GM23248 (cell line): Measurements from ENCODE around the gene RPRD2. TPM values are rescaled to one million over a fixed set of nuclear protein-coding genes. Genes with fewer than 3 reads are reported as not detected.

Source experiments
- DNase-seq: peaks from one replicate; pipeline ENCODE4 v3.0.0-alpha.2; 2015
- H2AFZ ChIP-seq: fragments of 200-600 bp; sonication (generic); 2 replicates; pipeline ENCODE4 v1.6.1; 2016; ENCODE audit warnings: antibody characterized with exemption
- H3F3A ChIP-seq: fragments of 200-600 bp; sonication (generic); 2 replicates; pipeline ENCODE4 v1.6.1; 2016; ENCODE audit warnings: mild to moderate bottlenecking, antibody characterized with exemption, mixed run types; ENCODE audit not compliant: insufficient read depth
- H3K27ac ChIP-seq: fragments of 200-600 bp; sonication (generic); 2 replicates; pipeline ENCODE4 v1.5.1; 2016; ENCODE audit warnings: mild to moderate bottlenecking
- H3K27me3 ChIP-seq: fragments of 200-600 bp; sonication (generic); replicated peaks from 2 replicates; pipeline ENCODE4 v1.6.1; 2016; ENCODE audit warnings: mild to moderate bottlenecking; ENCODE audit not compliant: insufficient read depth
- H3K36me3 ChIP-seq: fragments of 200-600 bp; sonication (generic); 2 replicates; pipeline ENCODE4 v1.6.1; 2016; ENCODE audit warnings: low read depth, mild to moderate bottlenecking
- H3K4me1 ChIP-seq: fragments of 200-600 bp; sonication (generic); 2 replicates; pipeline ENCODE4 v1.6.1; 2016; ENCODE audit warnings: mild to moderate bottlenecking; ENCODE audit not compliant: insufficient read depth
- H3K4me2 ChIP-seq: fragments of 200-600 bp; sonication (generic); one replicate; pipeline ENCODE4 v1.6.1; 2016; ENCODE audit warnings: mild to moderate bottlenecking; ENCODE audit not compliant: unreplicated experiment
- H3K4me3 ChIP-seq: fragments of 200-600 bp; sonication (generic); 2 replicates; pipeline ENCODE4 v1.5.1; 2016; ENCODE audit warnings: mild to moderate bottlenecking
- H3K79me2 ChIP-seq: fragments of 200-600 bp; sonication (generic); 2 replicates; pipeline ENCODE4 v1.6.1; 2016; ENCODE audit warnings: mild to moderate bottlenecking; ENCODE audit not compliant: insufficient read depth
- H3K9ac ChIP-seq: fragments of 200-600 bp; sonication (generic); 2 replicates; pipeline ENCODE4 v1.6.1; 2016; ENCODE audit warnings: mild to moderate bottlenecking
- H3K9me2 ChIP-seq: fragments of 200-600 bp; sonication (generic); 2 replicates; pipeline ENCODE4 v1.6.1; 2016; ENCODE audit warnings: mixed run types, mild to moderate bottlenecking, moderate library complexity; ENCODE audit not compliant: insufficient read depth
- H3K9me3 ChIP-seq: fragments of 200-600 bp; sonication (generic); one replicate; pipeline ENCODE4 v1.6.1; 2017; ENCODE audit warnings: low read depth
- H4K20me1 ChIP-seq: fragments of 200-600 bp; sonication (generic); 2 replicates; pipeline ENCODE4 v1.6.0; 2016; ENCODE audit not compliant: insufficient read depth
- EZH2 ChIP-seq: fragments of 200-600 bp; sonication (generic); IDR thresholded peaks from 2 replicates; pipeline ENCODE4 v1.6.1; 2018; ENCODE audit warnings: antibody characterized with exemption, mild to moderate bottlenecking; ENCODE audit not compliant: insufficient read depth, poor library complexity, severe bottlenecking
- EZH2phosphoT487 ChIP-seq: fragments of 200-600 bp; sonication (generic); IDR thresholded peaks from 2 replicates; pipeline ENCODE4 v1.6.1; 2018; ENCODE audit warnings: antibody characterized with exemption, moderate library complexity, mild to moderate bottlenecking, low read depth; ENCODE audit not compliant: insufficient read depth
- WGBS, 2 experiments: methylation state at CpG; one replicate each; pipeline ENCODE4 v1.1.6; 2015 to 2017; ENCODE audit warnings: low lambda C conversion rate in 2 of 2, low coverage in 1 of 2; ENCODE audit errors: missing lambda C conversion rate in 2 of 2; 5-methylcytosine and 5-hydroxymethylcytosine counted together
- in situ Hi-C: fragments of 300-500 bp; cut with MboI; formaldehyde crosslinking; loops from 2 replicates; pipeline ENCODE4 v1.15.0; 2020
- polyA plus RNA-seq: library from polyadenylated mRNA; unstranded; fragments of >200 nt; fragmentation: Nextera tagmentation; extraction: Ambion mirVana; gene quantifications from 2 replicates; pipeline ENCODE4 v1.2.1, GENCODE V29; 2016
- total RNA-seq: library from RNA; depleted of rRNA; stranded (reverse); fragments of >200 nt; shearing (Covaris generic); gene quantifications from 2 replicates; pipeline ENCODE4 v1.2.3, GENCODE V29; 2014

Gene RPRD2
- total and polyA plus RNA-seq, 2 experiments from 2014 or later = 7.8 to 16.5 TPM

GRCh38 chr1:150362721-150363425, 1.1 kb upstream of the RPRD2 start:
- in situ Hi-C loops = no loop called here
- H3K79me2 ChIP-seq = peaks cover 32% of the 10 kb centered on the region
- TF ChIP-seq EZH2phosphoT487 (no peak), EZH2 (no peak)
- H2AFZ ChIP-seq = peak overlapping the region; percentile 90
- WGBS, 2 experiments = 29 to 30% methylated on average over 22 of the region's 22 CpGs
- H3K4me2 ChIP-seq = peak overlapping the region; percentile 99
- H3K9me2 ChIP-seq = no peaks in the 10 kb centered on the region
- no peaks in the 10 kb centered on the region for H3K9me3 ChIP-seq
- H3F3A ChIP-seq = peaks cover 49% of the 10 kb centered on the region
- no peaks in the 10 kb centered on the region for H3K36me3 ChIP-seq
- no peaks in the 10 kb centered on the region for H4K20me1 ChIP-seq
- peaks cover 14% of the 10 kb centered on the region; the same call in 1 of the 2 replicates for H3K4me1 ChIP-seq
- DNase-seq = peak; percentile 43
- H3K27me3 ChIP-seq = no peaks in the 10 kb centered on the region
- peak overlapping the region; percentile 74 for H3K4me3 ChIP-seq
- peak overlapping the region; percentile 88 for H3K9ac ChIP-seq
- H3K27ac ChIP-seq = peak overlapping the region; percentile 93

GRCh38 chr1:150364231-150365003, 470 bp downstream of the RPRD2 start:
- Histone ChIP-seq H3K36me3 (no peaks in the 10 kb centered on the region), H2AFZ (peak overlapping the region; percentile 90), H3K79me2 (peaks cover 48% of the 10 kb centered on the region), H3K9me3 (no peaks in the 10 kb centered on the region), H3K4me3 (peak overlapping the region; percentile 74), H3F3A (peaks cover 50% of the 10 kb centered on the region), H3K9me2 (no peaks in the 10 kb centered on the region), H3K9ac (peak overlapping the region; percentile 88), H3K27me3 (no peaks in the 10 kb centered on the region), H3K27ac (peak overlapping the region; percentile 93), H4K20me1 (no peaks in the 10 kb centered on the region), H3K4me1 (peaks cover 14% of the 10 kb centered on the region; the same call in 1 of the 2 replicates), H3K4me2 (peak overlapping the region; percentile 99)
- DNase-seq = peak; percentile 90
- in situ Hi-C loops = no loop called here
- TF ChIP-seq EZH2phosphoT487 = no peak
- TF ChIP-seq EZH2 = no peak
- 1% methylated on average over 36 to 50 of the region's 50 CpGs for WGBS, 2 experiments

GRCh38 chr1:150365941-150366340, 2.0 kb downstream of the RPRD2 start:
- DNase-seq = peak; percentile 32
- Histone ChIP-seq H3K4me1 (peaks cover 14% of the 10 kb centered on the region; the same call in 1 of the 2 replicates), H2AFZ (peak overlapping the region; percentile 90), H3K27ac (peak overlapping the region; percentile 93), H3K9me2 (no peaks in the 10 kb centered on the region), H3F3A (peaks cover 50% of the 10 kb centered on the region), H4K20me1 (no peaks in the 10 kb centered on the region), H3K27me3 (no peaks in the 10 kb centered on the region), H3K79me2 (peaks cover 63% of the 10 kb centered on the region), H3K9ac (peak overlapping the region; percentile 88), H3K9me3 (no peaks in the 10 kb centered on the region), H3K4me3 (peak overlapping the region; percentile 74), H3K4me2 (peak overlapping the region; percentile 99), H3K36me3 (no peaks in the 10 kb centered on the region)
- in situ Hi-C loops = no loop called here
- WGBS, 2 experiments = 1 to 2% methylated on average over 3 of the region's 3 CpGs
- no peak for TF ChIP-seq EZH2phosphoT487
- no peak for TF ChIP-seq EZH2

- 11 to 15% methylated on average over 12 of the region's 12 CpGs for WGBS, 2 experiments
- H3F3A ChIP-seq = peaks cover 50% of the 10 kb centered on the region
- H3K27me3 ChIP-seq = no peaks in the 10 kb centered on the region
- DNase-seq = peak; percentile 68
- H3K27ac ChIP-seq = peak overlapping the region; percentile 93
- H4K20me1 ChIP-seq = no peaks in the 10 kb centered on the region
- no peak for TF ChIP-seq EZH2
- no peak for TF ChIP-seq EZH2phosphoT487
- no peaks in the 10 kb centered on the region for H3K9me3 ChIP-seq
- H3K79me2 ChIP-seq = peaks cover 70% of the 10 kb centered on the region
- peak overlapping the region; percentile 99 for H3K4me2 ChIP-seq
- H3K4me3 ChIP-seq = peak overlapping the region; percentile 74
- H3K9me2 ChIP-seq = no peaks in the 10 kb centered on the region
- peak overlapping the region; percentile 88 for H3K9ac ChIP-seq
- H3K4me1 ChIP-seq = peaks cover 14% of the 10 kb centered on the region; the same call in 1 of the 2 replicates
- no peaks in the 10 kb centered on the region for H3K36me3 ChIP-seq
- in situ Hi-C loops = no loop called here
- peak overlapping the region; percentile 90 for H2AFZ ChIP-seq
Observed at GRCh38 chr1:150366416-150367296, 2.7 kb downstream of the RPRD2 start.
